ENCODE results near the gene RAB3B.
"Not testable (repeated sequence)": the region's sequence is repeated elsewhere in the genome, so short reads cannot be mapped to it uniquely, and the experiment has no call there.

The RAB3B gene

GRCh38 chr1:51915951-51916350, 74.5 kb downstream of the RAB3B start:
- no peak for DNase-seq

DNA sequence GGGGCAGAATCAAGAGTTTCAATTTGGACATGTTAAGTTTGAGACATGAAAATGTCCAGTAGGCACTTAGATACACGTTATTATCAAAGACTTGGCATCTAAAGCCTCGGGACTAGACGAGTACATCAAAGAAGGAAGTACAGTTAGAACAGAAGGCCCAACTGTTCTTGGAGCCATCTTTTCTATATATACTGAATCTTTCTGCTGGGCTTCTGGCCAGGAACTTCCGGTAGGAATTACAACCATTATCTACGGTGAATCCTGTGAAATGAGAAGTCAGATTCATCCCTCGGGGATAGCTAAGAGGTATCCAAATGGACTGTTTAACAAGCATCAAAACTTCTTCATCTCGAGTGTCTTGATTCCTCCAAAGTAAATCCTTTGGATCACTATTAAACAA, 77.6 kb downstream of the RAB3B start:
- no peak for DNase-seq

DNA sequence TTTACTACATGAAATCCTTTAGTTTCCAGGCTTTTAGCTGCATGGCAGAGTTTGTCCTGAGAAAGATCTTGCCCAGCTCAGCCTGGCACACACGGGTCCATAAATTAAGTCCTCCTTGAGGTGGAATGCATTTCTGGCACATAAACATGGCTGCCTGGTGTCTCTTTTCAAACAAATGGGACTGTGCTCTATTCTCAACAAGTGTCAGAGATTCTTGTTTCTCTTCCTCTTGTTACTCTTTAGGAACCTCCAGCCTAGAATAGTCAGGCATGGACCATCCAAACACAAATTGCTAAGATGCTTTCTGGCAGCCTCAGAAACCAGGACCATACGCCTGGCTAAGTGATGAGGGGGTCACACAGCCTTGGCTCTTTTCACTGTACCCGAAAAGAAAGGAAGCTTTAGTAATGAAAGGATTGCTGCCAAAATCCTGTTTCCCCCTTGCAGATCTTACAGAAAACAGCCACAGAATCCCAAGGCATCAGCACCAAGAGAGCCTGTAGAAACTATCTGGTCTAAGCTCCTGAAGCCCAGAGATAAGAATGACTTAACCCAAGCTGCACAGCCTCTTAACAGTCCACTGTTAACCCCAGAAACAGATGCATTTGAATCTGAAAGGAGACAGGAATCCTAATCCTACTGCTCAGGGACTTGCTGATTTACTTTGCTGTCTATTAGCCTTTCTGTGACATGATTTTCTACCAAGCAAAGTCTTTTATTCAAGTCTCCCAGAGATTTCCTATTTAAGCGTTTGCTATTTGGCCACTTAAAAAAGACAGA, 80.1 kb downstream of the RAB3B start:
- DNase-seq: no peak

- no peak for DNase-seq
Observed at GRCh38 chr1:51908499-51908898, 82.0 kb downstream of the RAB3B start.

DNA sequence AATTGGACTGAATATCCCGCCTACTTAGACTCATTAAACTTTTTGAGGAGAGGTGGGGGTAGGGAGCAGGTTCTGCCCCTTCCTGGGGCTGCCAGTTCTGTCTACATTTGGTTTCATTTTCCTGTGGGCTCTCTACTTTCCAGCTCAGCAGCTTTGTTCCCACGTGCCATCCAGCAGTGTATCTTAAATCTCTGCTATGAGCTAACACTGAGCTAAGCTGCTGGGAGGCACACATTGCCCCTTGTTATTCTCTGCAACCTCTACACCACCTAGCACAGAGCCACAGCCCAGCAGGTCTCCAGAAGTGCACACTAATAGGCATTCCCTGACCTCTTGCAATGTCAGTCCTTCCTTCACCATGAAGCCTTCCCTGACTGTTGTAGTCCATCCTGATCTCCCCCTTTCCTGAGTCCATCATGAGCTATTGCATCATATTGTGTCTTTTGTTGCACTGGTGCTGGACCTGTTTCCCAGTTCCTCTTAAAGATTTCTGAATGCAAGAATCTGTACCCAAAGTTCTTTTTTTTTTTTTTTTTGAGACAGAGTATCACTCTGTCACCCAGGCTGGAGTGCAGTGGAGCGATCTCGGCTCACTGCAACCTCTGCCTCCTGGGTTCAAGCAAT, 83.3 kb downstream of the RAB3B start:
- DNase-seq: no peak

DNA sequence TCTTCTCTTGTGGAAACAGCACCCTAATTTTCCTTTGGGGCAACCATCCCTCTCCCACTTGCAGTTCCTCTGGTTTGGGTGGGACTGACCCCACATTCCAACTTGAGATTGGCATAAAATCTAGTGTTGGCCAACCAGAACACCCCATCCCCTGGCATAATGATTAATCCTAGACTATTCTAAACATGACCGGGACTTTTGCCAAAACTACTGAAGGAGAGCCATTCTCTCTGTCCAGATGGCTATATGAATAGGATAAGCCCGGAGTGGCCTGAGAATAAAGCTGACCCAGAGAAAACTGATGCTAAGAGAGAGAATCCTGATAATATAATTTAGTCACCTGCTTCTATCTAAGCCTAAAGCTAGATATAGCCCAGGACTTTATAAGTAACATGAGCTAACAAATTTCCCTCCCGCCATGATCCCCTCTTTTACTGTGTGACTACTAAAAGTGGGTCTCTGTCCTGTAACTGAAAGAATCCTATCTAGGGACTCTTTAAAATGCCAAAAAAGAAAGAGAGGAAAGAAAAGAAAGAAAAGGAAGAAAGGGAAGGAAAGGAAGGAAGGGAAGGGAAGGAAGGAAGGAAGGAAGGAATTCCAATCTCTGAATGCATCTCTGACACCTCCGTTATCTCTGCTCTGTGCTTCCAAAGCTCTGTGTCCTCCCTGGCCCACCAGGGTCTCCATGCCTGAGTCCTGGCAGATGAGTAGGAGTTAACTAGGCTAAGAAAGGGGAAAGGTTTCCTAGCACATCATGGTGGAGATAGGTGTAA, 84.0 kb downstream of the RAB3B start:
- DNase-seq: no peak

DNA sequence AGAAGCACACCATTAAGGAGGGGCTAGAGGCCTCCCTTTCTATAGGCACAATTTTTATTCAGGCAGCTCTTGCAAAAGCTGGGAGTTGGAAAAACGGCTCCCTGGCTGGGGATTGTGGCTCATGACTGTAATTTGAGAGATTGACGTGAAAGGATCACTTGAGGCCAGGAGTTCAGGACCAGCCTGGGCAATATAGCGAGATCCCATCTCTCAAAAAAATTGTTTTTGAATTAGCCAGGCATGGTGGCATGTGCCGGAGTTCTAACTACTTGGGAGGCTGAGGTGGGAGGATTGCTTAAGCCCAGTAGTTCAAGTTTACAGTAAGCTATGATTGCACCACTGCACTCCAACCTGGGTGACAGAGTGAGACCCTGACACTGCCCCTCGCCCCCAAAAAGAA, 88.0 kb downstream of the RAB3B start:
- DNase-seq: no peak

GRCh38 chr1:51901151-51901550, 89.3 kb downstream of the RAB3B start:
- no peak for DNase-seq

DNA sequence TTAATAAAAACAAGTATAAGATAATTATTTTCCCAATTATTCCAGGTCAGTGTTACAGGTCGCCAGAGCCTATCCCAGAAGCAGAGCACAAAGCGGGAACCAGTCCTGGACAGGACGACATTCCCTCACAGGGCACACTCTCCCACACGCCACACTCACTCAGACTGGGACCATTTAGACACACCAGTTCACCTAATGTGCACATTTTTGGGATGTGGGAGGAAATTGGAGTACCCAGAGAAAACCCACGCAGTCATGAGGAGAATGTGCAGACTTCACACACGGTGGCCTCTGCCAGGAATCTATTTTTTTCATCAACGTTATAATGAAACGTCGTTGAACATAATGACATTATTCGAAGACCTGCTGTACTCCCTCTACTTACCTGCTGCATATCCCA, 91.5 kb downstream of the RAB3B start:
- no peak for DNase-seq

DNA sequence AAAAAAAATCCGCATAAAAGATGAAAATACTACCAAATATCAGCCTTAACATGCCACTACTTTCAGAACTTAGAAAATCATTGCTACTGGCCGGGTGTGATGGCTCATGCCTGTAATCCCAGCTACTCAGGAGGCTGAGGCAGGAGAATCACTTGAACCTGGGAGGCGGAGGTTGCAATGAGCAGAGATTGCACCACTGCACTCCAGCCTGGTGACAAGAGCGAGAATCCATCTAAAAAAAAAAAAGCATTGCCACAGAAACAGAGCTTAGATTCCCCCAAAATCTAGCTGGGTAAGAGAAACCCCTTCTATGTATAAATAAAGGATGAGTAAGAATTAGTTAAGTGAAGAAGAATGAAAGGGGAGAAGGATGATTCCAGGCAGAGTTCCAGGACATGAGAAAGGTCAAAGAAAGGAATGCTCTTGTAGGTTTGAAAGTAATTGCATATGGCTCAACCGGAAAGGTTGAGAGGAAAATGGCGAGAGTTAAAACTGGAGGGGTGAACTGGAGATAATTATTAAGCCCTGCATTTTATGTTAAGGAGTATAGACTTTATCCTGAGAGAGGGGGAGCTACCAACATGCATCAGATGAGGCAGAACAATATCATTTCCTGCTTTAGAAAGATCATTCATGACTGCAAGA, 92.3 kb downstream of the RAB3B start:
- no peak for DNase-seq

DNA sequence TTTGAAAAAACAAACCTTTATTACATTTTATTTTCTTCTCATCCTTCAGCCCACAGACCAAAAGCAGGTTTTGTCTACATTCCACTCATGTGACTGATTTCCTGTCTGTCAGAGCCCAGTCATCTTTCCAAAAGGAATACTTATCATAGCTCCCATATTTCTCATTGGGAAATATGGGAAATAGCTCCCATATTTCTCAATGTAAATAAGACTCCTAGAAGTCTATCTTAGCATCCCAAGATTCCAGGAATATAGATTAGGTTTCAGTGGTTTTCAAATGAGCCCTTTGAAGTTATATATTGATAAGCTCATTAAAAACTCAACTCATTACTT, 92.8 kb downstream of the RAB3B start:
- DNase-seq: peak; percentile 10

DNA sequence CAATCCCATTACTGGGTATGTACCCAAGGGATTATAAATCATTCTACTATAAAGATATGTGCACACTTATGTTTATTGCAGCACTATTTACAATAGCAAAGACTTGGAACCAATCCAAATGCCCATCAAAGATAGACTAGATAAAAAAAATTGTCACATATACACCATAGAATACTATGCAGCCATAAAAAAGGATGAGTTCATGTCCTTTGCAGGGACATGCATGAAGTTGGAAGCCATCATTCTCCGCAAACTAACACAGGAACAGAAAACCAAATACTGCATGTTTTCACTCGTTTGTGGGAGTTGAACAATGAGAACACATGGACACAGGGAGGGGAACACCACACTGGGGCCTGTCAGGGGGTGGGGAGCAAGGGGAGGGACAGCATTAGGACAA, 95.8 kb downstream of the RAB3B start:
- not testable (repeated sequence) for DNase-seq

GRCh38 chr1:51878616-51879336, 111.7 kb downstream of the RAB3B start, which contains the start of gene NRDC:
TSS of gene NRDC (minus strand) at chr1:51878727. CDS start at chr1:51878615, 112 bp downstream.
- peak; percentile 99 for DNase-seq

DNA sequence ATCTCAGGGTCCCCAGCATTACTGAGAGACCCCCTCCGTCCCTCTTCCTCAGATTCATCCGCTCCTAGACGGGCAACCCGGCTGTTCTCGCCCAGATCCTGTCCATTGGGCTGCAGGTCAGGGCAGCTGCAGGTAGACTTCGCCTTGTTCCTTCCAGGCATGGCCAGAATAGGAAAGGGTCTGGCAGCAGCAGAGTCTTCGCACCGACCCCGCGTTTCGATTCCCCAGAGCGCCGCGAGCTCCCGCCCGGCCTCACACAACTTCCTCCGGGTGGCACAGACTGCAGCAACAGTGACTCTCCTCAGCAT, 112.2 kb downstream of the RAB3B start:
- DNase-seq: no peak

DNA sequence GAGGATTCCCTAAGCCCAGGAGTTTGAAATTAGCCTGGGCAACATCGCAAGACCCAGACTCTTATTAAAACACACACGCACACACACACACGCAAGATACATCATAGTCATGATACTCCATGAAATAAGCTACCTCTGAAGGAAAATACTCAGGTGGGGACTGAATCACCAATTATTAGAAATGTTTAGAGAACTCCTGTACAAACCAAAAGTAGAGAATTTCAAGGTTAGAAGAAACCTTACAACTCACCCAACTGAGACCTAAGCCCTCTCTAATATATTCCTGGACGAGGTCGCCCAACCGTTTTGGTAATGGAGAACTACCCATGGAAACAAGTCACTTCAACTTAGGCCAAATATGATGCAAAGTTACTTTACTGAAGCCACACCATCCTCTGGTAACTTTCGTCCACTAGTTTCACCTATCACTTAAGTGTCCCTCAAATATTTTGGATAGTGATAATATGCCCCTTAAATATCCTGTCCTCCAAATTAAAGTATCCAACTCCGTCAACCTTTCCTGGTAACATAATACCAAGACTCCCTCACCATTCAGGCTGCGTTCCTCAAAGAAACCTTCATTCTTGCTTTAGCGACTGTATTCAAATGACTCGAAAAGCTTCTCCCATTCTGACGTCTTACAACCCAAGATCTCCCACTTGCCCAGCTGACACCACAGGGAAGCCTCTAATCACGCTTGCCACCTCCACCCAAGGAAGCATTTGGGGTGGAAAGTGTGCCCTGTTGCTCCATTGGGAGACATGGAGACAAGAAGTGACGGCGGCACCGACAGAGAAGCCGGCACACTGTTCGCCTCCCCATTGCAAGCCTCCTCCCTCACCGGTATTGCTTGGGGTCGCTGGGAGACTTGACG, 112.8 kb downstream of the RAB3B start:
- DNase-seq: no peak

DNA sequence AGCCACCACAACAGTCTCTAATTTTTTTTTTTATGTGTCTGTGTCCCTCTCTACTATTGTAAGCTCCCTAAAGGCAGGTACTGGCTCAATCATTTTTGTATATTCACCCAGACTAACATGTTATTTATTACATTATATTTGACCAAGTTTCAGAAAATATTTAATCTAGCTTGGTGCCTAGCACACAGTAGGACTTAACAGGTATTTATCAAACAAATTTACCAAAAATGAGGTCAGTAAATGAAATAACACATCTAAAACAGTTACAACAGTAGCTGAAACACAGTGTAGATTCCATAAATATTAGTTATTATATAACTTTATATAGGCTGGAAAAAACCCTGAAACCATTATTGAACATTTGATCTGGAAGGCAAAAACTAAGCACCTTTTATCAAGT, 114.7 kb downstream of the RAB3B start:
- no peak for DNase-seq

GRCh38 chr1:51875291-51875772, 115.2 kb downstream of the RAB3B start:
- DNase-seq: no peak

- not testable (repeated sequence) for DNase-seq
Observed at GRCh38 chr1:51873270-51873669, 117.2 kb downstream of the RAB3B start.

GRCh38 chr1:51871351-51871975, 119.0 kb downstream of the RAB3B start:
- DNase-seq: no peak

DNA sequence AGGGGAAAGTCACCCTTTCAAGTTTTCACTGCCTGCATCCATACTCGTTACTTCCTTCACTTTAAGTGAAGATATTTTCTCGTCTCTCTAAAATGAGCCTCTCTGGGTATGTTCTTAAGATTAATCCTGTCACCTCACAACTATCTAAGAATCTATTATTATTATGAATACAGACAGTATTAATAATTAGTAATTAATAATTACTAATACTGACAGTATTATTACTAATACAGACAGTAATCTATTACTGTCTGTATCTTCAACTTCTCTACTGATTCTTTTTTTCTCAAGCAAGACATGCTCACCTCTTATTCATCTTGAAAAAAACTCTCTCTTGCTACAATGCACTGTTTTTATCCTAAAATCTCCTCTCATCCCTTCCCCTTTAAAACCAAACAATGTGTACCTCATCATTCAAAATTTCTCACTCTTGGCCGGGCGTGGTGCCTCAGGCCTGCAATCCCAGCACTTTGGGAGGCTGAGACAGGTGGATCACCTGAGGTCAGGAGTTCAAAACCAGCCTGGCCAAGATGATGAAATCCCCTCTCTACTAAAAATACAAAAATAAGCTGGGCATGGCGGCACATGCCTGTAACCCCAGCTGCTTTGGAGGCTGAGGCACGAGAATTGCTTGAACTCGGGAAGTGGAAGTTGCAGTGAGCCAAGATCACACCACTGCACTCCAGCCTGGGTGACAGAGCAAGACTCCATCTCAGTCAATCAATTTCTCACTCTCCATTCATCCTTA, 119.7 kb downstream of the RAB3B start:
- no peak for DNase-seq

Measured in NCI-H510A treated with DMSO at 0.1 percent for 48 hours (cell line).